Measurements from ENCODE around the gene NAA60.

Gene NAA60

DNA sequence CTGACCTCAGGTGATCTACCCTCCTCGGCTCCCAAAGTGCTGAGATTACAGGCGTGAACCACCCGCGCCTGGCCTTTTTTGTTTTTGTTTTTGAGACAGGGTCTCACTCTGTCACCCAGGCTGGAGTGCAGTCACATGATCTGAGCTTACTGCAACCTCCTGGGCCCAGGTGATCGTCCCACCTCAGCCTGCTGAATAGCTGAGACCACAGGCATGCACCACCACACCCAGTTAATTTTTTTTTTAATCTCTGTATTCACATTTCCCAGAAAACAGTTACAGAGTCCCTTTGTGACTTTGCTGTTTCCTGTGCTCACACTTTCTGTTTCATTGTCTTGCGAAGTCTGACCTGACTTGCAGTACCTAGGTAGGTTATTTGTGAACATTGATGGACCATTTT, 60.0 kb downstream of the NAA60 start:
- no peaks in the 10 kb centered on the region for H3K36me3 ChIP-seq (ENCODE audit: insufficient read depth, low read length)
- TF ChIP-seq, protein P1, sequence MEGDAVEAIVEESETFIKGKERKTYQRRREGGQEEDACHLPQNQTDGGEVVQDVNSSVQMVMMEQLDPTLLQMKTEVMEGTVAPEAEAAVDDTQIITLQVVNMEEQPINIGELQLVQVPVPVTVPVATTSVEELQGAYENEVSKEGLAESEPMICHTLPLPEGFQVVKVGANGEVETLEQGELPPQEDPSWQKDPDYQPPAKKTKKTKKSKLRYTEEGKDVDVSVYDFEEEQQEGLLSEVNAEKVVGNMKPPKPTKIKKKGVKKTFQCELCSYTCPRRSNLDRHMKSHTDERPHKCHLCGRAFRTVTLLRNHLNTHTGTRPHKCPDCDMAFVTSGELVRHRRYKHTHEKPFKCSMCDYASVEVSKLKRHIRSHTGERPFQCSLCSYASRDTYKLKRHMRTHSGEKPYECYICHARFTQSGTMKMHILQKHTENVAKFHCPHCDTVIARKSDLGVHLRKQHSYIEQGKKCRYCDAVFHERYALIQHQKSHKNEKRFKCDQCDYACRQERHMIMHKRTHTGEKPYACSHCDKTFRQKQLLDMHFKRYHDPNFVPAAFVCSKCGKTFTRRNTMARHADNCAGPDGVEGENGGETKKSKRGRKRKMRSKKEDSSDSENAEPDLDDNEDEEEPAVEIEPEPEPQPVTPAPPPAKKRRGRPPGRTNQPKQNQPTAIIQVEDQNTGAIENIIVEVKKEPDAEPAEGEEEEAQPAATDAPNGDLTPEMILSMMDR (conservative IDR thresholded peaks at IDR 0.05; ENCODE audit: low read length), result no peak
- TF ChIP-seq EZH2phosphoT487 (IDR thresholded peaks at IDR 0.05; ENCODE audit: borderline replicate concordance), result no peak
- no peaks in the 10 kb centered on the region for H3K9me3 ChIP-seq (ENCODE audit: insufficient read depth, low read depth, low read length)
- H3K79me2 ChIP-seq (ENCODE audit: insufficient read depth, low read length), result no peaks in the 10 kb centered on the region
- H2AFZ ChIP-seq (ENCODE audit: low read length), result no peak overlapping the region
- H3K4me1 ChIP-seq (ENCODE audit: insufficient read depth, low read length, poor library complexity, severe bottlenecking), result no peaks in the 10 kb centered on the region
- H3K4me2 ChIP-seq (ENCODE audit: low read depth, low read length, poor library complexity, severe bottlenecking), result no peak overlapping the region
- no peaks in the 10 kb centered on the region for H3F3A ChIP-seq (ENCODE audit: low read depth)
- no peaks in the 10 kb centered on the region for H3K27me3 ChIP-seq (ENCODE audit: insufficient read depth, low read length, poor library complexity, severe bottlenecking)
- no peaks in the 10 kb centered on the region for H3K9me2 ChIP-seq (replicated peaks; ENCODE audit: low read depth, low read length)
- no peak overlapping the region for H3K9ac ChIP-seq (ENCODE audit: low read depth, low read length, poor library complexity, severe bottlenecking)
- no peaks in the 10 kb centered on the region for H4K20me1 ChIP-seq (ENCODE audit: insufficient read depth, low read length, poor library complexity, severe bottlenecking)
- no peak overlapping the region for H3K4me3 ChIP-seq (ENCODE audit: low read length, poor library complexity, severe bottlenecking)

DNA sequence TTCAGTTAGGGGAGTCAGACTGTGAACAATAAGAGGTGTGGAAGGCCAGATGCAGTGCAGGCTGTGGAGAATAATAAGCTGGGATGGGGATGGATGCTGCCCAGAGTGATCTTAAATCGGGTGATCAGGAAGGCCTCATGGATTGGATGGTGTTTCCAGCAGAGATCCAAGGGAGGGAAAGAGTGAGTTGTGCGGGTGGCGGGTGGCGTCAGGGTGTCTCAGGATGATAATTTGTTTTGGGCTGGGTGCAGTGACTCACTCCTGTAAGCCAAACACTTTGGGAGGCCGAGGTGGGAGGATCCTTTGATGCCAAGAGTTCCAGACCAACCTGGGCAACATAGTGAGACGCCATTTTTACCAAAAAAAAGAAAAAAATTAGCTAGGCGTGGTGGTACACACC, 65.3 kb downstream of the NAA60 start:
- no peaks in the 10 kb centered on the region for H3K9me3 ChIP-seq (ENCODE audit: insufficient read depth, low read depth, low read length)
- H3K4me1 ChIP-seq (ENCODE audit: insufficient read depth, low read length, poor library complexity, severe bottlenecking), result peaks cover 4% of the 10 kb centered on the region
- H3K9me2 ChIP-seq (replicated peaks; ENCODE audit: low read depth, low read length), result no peaks in the 10 kb centered on the region
- no peak overlapping the region for H3K4me3 ChIP-seq (ENCODE audit: low read length, poor library complexity, severe bottlenecking)
- H4K20me1 ChIP-seq (ENCODE audit: insufficient read depth, low read length, poor library complexity, severe bottlenecking), result no peaks in the 10 kb centered on the region
- H3F3A ChIP-seq (ENCODE audit: low read depth), result no peaks in the 10 kb centered on the region
- no peaks in the 10 kb centered on the region for H3K27me3 ChIP-seq (ENCODE audit: insufficient read depth, low read length, poor library complexity, severe bottlenecking)
- no peaks in the 10 kb centered on the region for H3K36me3 ChIP-seq (ENCODE audit: insufficient read depth, low read length)
- H3K9ac ChIP-seq (ENCODE audit: low read depth, low read length, poor library complexity, severe bottlenecking), result no peak overlapping the region
- TF ChIP-seq EZH2phosphoT487 (IDR thresholded peaks at IDR 0.05; ENCODE audit: borderline replicate concordance), result no peak
- TF ChIP-seq, protein P1 (conservative IDR thresholded peaks at IDR 0.05; ENCODE audit: low read length), result no peak
- no peaks in the 10 kb centered on the region for H3K79me2 ChIP-seq (ENCODE audit: insufficient read depth, low read length)
- no peak overlapping the region for H2AFZ ChIP-seq (ENCODE audit: low read length)
- H3K4me2 ChIP-seq (ENCODE audit: low read depth, low read length, poor library complexity, severe bottlenecking), result no peak overlapping the region

DNA sequence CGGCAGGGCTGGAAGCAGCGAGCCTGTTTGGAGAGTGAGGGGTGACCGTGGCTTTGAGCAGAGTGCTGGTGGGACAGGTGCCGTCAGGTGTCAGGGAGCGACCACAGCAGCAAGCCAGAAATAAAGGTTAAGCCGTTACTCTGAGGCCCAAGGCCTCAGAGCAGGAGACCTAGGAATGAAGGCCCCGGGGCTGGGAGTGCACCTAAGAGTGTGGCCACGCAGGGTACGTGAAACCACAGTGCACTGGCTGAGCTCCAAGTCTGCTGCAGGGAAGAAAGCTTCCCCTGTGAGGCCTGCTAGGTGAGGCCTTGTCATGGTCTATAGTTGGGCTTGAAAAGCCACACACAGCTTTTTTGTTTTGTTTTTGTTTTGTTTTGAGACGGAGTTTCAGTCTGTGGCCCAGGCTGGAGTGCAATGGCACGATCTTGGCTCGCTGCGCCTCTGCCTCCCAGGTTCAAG, 66.0 kb downstream of the NAA60 start:
- Histone ChIP-seq H3K9me2 (replicated peaks; ENCODE audit: low read depth, low read length) (no peaks in the 10 kb centered on the region), H3K4me3 (ENCODE audit: low read length, poor library complexity, severe bottlenecking) (no peak overlapping the region), H4K20me1 (ENCODE audit: insufficient read depth, low read length, poor library complexity, severe bottlenecking) (no peaks in the 10 kb centered on the region), H3K79me2 (ENCODE audit: insufficient read depth, low read length) (no peaks in the 10 kb centered on the region), H3F3A (ENCODE audit: low read depth) (no peaks in the 10 kb centered on the region), H3K9me3 (ENCODE audit: insufficient read depth, low read depth, low read length) (no peaks in the 10 kb centered on the region), H2AFZ (ENCODE audit: low read length) (no peak overlapping the region), H3K4me2 (ENCODE audit: low read depth, low read length, poor library complexity, severe bottlenecking) (no peak overlapping the region), H3K4me1 (ENCODE audit: insufficient read depth, low read length, poor library complexity, severe bottlenecking) (peaks cover 4% of the 10 kb centered on the region), H3K27me3 (ENCODE audit: insufficient read depth, low read length, poor library complexity, severe bottlenecking) (no peaks in the 10 kb centered on the region), H3K9ac (ENCODE audit: low read depth, low read length, poor library complexity, severe bottlenecking) (no peak overlapping the region), H3K36me3 (ENCODE audit: insufficient read depth, low read length) (no peaks in the 10 kb centered on the region)
- TF ChIP-seq, protein P1 (conservative IDR thresholded peaks at IDR 0.05; ENCODE audit: low read length), result no peak
- TF ChIP-seq EZH2phosphoT487 (IDR thresholded peaks at IDR 0.05; ENCODE audit: borderline replicate concordance), result no peak

Data from Loucy (cell line).